HepG2 (cell line): Measurements from ENCODE around the gene NPB. TPM values are rescaled to one million over a fixed set of nuclear protein-coding genes. Genes with fewer than 3 reads are reported as not detected.

Source experiments
- ATAC-seq: fragments of 200-7000 bp; cut with Tn5 transposase; 3 replicates; pipeline ENCODE4 v1.9.1; 2020; ENCODE audit warnings: mild to moderate bottlenecking, moderate library complexity
- BruUV-seq: library from RNA; stranded (reverse); fragments of 400-500 nt; replicated peaks from 2 replicates; lab custom pipeline; 2021; lab: Mats Ljungman, UMichigan
- CTCF ChIA-PET: fragments of 300-600 bp; formaldehyde crosslinking; extraction: SDS; loops from one replicate; lab custom pipeline; 2021; ENCODE audit warnings: low total read pairs, inconsistent platforms, low intra/inter-chr PET ratio; lab: Yijun Ruan, JAX
- POLR2A ChIA-PET: fragments of 350-600 bp; sonication (Branson Sonifier 250); formaldehyde crosslinking; loops from one replicate; lab custom pipeline; 2020; ENCODE audit warnings: antibody characterized with exemption, inconsistent platforms; lab: Yijun Ruan, JAX
- DNase-seq: peaks from one replicate; pipeline ENCODE4 v3.0.0-alpha.2; 2015; ENCODE audit warnings: low spot score
- FAIRE-seq: peaks from 3 replicates; lab custom pipeline; 2011; peaks lifted over from hg19 to GRCh38; lab: Jason Lieb, UNC
- H2AFZ ChIP-seq: one replicate; pipeline ENCODE4 v1.6.1; 2011; ENCODE audit warnings: low read length, inconsistent platforms
- H3K27ac ChIP-seq: fragments of 300-600 bp; 3 replicates; pipeline ENCODE4 v1.8.0; 2011; ENCODE audit warnings: mixed run types, mild to moderate bottlenecking, mixed read lengths, low read length, inconsistent platforms; ENCODE audit not compliant: insufficient read depth; ENCODE audit errors: extremely low read length
- H3K27me3 ChIP-seq, 2 experiments: fragments of 200-600 bp in 1 of 2; 2 replicates in 1 of 2; 3 replicates in 1 of 2; pipeline versions ENCODE4 v1.6.0 to v1.8.0; 2011; ENCODE audit warnings: low read length in 2 of 2, mild to moderate bottlenecking in 2 of 2, moderate library complexity in 2 of 2, inconsistent platforms in 1 of 2; ENCODE audit not compliant: insufficient read depth in 2 of 2, control insufficient read depth in 1 of 2
- H3K36me3 ChIP-seq, 2 experiments: fragments of 200-600 bp in 1 of 2; replicated peaks in 1 of 2; 2 replicates in 1 of 2; 3 replicates in 1 of 2; pipeline versions ENCODE4 v1.5.1 to v1.8.0; 2011; ENCODE audit warnings: low read length in 2 of 2, inconsistent platforms in 1 of 2; ENCODE audit not compliant: insufficient read depth in 2 of 2, control insufficient read depth in 1 of 2
- H3K4me1 ChIP-seq: 2 replicates; pipeline ENCODE4 v1.5.1; 2012; ENCODE audit warnings: low read length, inconsistent platforms; ENCODE audit not compliant: insufficient read depth
- H3K4me2 ChIP-seq: 2 replicates; pipeline ENCODE4 v1.6.0; 2011; ENCODE audit warnings: low read depth, low read length, inconsistent platforms
- H3K4me3 ChIP-seq, 3 experiments: fragments of 200-600 bp in 1 of 3; sonication (generic), shearing (Covaris generic) in 1 of 3; replicated peaks in 1 of 3; 2 replicates each; pipeline ENCODE4 v1.5.1; 2011 to 2016; ENCODE audit warnings: low read length in 3 of 3, inconsistent platforms in 2 of 3, low read depth in 2 of 3, mild to moderate bottlenecking in 2 of 3, control low read depth in 1 of 3, mixed read lengths in 1 of 3; ENCODE audit not compliant: insufficient read depth in 1 of 3
- H3K79me2 ChIP-seq: one replicate; pipeline ENCODE4 v1.6.1; 2011; ENCODE audit warnings: low read length, inconsistent platforms; ENCODE audit not compliant: insufficient read depth
- H3K9ac ChIP-seq: 2 replicates; pipeline ENCODE4 v1.6.0; 2011; ENCODE audit warnings: mild to moderate bottlenecking, low read depth, low read length, inconsistent platforms; ENCODE audit not compliant: insufficient read depth
- H3K9me3 ChIP-seq: 2 replicates; pipeline ENCODE4 v1.5.1; 2012; ENCODE audit warnings: mild to moderate bottlenecking, low read length
- H4K20me1 ChIP-seq: 2 replicates; pipeline ENCODE4 v1.6.0; 2011; ENCODE audit warnings: inconsistent platforms, mild to moderate bottlenecking, low read length, moderate library complexity; ENCODE audit not compliant: insufficient read depth
- AGO2 ChIP-seq: fragments of 200-400 bp; formaldehyde crosslinking; optimal IDR thresholded peaks from 2 replicates; pipeline ENCODE3; 2017; ENCODE audit warnings: mild to moderate bottlenecking, low read depth, low read length, moderate library complexity
- ASH2L ChIP-seq: fragments of 300-600, 200-600 bp; sonication (generic); IDR thresholded peaks from 2 replicates; pipeline ENCODE4 v1.7.0; 2017; ENCODE audit warnings: low read depth, mild to moderate bottlenecking, moderate library complexity, mixed read lengths, low read length; ENCODE audit not compliant: insufficient read length
- DZIP1 ChIP-seq: sonication (generic); formaldehyde crosslinking; IDR thresholded peaks from 2 replicates; pipeline ENCODE4 v1.5.0; 2020; ENCODE audit warnings: mild to moderate bottlenecking, missing genetic modification reagents
- HNRNPUL1 ChIP-seq: fragments of 200-400 bp; formaldehyde crosslinking; IDR thresholded peaks from 2 replicates; pipeline ENCODE4 v1.6.1; 2017; ENCODE audit warnings: low read depth, mild to moderate bottlenecking, low read length, moderate library complexity
- ISL2 ChIP-seq: sonication (generic); formaldehyde crosslinking; IDR thresholded peaks from 2 replicates; pipeline ENCODE4 v1.5.0; 2020; ENCODE audit warnings: missing genetic modification reagents
- MAFF ChIP-seq: IDR thresholded peaks from 2 replicates; pipeline ENCODE4 v1.6.1; 2011; ENCODE audit warnings: low read depth, low read length, improper control_type of control experiment
- MAFG ChIP-seq: sonication (generic); formaldehyde crosslinking; IDR thresholded peaks from 2 replicates; pipeline ENCODE4 v1.5.1; 2020; ENCODE audit warnings: mild to moderate bottlenecking, missing genetic modification reagents
- MAFK ChIP-seq, 2 experiments: IDR thresholded peaks in 1 of 2; conservative IDR thresholded peaks in 1 of 2; 2 replicates each; pipeline ENCODE4 v1.6.1; 2011; ENCODE audit warnings: improper control_type of control experiment in 2 of 2, low read length in 2 of 2
- MEIS2 ChIP-seq: sonication (generic); formaldehyde crosslinking; IDR thresholded peaks from 2 replicates; pipeline ENCODE4 v1.9.0; 2021; ENCODE audit warnings: mild to moderate bottlenecking, missing genetic modification reagents
- NRL ChIP-seq: sonication (generic); formaldehyde crosslinking; IDR thresholded peaks from 2 replicates; pipeline ENCODE4 v1.5.0; 2020; ENCODE audit warnings: missing genetic modification reagents, mild to moderate bottlenecking, moderate library complexity, borderline replicate concordance
- PAF1 ChIP-seq: IDR thresholded peaks from 2 replicates; pipeline ENCODE4 v1.6.1; 2016; ENCODE audit warnings: missing genetic modification reagents, missing compliant biosample characterization
- TBL1XR1 ChIP-seq: fragments of 150-350 bp; IDR thresholded peaks from 2 replicates; pipeline ENCODE4 v1.6.1; 2014; ENCODE audit warnings: borderline replicate concordance, low read length; ENCODE audit not compliant: partially characterized antibody
- ZBTB33 ChIP-seq: sonication (generic); formaldehyde crosslinking; IDR thresholded peaks from 2 replicates; pipeline ENCODE4 v1.4.0; 2020; ENCODE audit warnings: missing genetic modification reagents
- ZFP36L1 ChIP-seq: sonication (generic); formaldehyde crosslinking; IDR thresholded peaks from 2 replicates; pipeline ENCODE4 v1.8.0; 2022; ENCODE audit warnings: mild to moderate bottlenecking, missing genetic modification reagents, moderate library complexity
- ZNF615 ChIP-seq: sonication (generic); formaldehyde crosslinking; IDR thresholded peaks from 2 replicates; pipeline ENCODE4 v1.5.0; 2020; ENCODE audit warnings: mild to moderate bottlenecking, missing genetic modification reagents, borderline replicate concordance
- ZNF768 ChIP-seq: sonication (generic); formaldehyde crosslinking; IDR thresholded peaks from 2 replicates; pipeline ENCODE4 v1.4.0; 2020; ENCODE audit warnings: missing genetic modification reagents
- ZSCAN22 ChIP-seq: sonication (generic); formaldehyde crosslinking; IDR thresholded peaks from 2 replicates; pipeline ENCODE4 v1.4.0; 2020; ENCODE audit warnings: mild to moderate bottlenecking, missing genetic modification reagents
- WGBS: methylation state at CpG from one replicate; pipeline ENCODE4 v1.1.6; 2017; ENCODE audit warnings: low lambda C conversion rate; 5-methylcytosine and 5-hydroxymethylcytosine counted together
- in situ Hi-C: cut with HindIII; loops from 2 replicates; pipeline ENCODE4 v1.10.0; 2017; ENCODE audit warnings: low pct_unique_long_range_greater_than_20kb; ENCODE audit not compliant: extremely low pct_ligation_motif_present
- intact Hi-C: fragments of 100-400 bp; cut with micrococcal nuclease; formaldehyde crosslinking; loops from one replicate; pipeline ENCODE4 v1.10.0; 2022; ENCODE audit not compliant: unreplicated experiment
- polyA plus RNA-seq, 8 experiments: library from polyadenylated mRNA; depleted of rRNA in 3 of 8; stranded (reverse) in 7 of 8; unstranded in 1 of 8; fragments of >200 nt; fragmentation: Illumina TruSeq in 4 of 8; extraction: Trizol in 4 of 8; gene quantifications; 2 replicates each; pipeline versions ENCODE4 v1.2.1 to v1.2.3, GENCODE V29; 2011 to 2016; ENCODE audit warnings: low read depth in 4 of 8, missing spikeins in 1 of 8, mixed read lengths in 1 of 8; ENCODE audit not compliant: insufficient read depth in 1 of 8
- total RNA-seq, 5 experiments: library from RNA; depleted of rRNA; stranded (reverse); fragments of >200 nt; fragmentation: Illumina TruSeq; extraction: Trizol; gene quantifications; 2 replicates each; pipeline ENCODE4 v1.2.3, GENCODE V29; 2016; ENCODE audit warnings: low read depth in 1 of 5

The NPB gene
- total and polyA plus RNA-seq, 2 of the 13 experiments (the other 11 are each of a cell fraction or from before 2014, with no cell fraction given), result 0.11 to 0.93 TPM

DNA sequence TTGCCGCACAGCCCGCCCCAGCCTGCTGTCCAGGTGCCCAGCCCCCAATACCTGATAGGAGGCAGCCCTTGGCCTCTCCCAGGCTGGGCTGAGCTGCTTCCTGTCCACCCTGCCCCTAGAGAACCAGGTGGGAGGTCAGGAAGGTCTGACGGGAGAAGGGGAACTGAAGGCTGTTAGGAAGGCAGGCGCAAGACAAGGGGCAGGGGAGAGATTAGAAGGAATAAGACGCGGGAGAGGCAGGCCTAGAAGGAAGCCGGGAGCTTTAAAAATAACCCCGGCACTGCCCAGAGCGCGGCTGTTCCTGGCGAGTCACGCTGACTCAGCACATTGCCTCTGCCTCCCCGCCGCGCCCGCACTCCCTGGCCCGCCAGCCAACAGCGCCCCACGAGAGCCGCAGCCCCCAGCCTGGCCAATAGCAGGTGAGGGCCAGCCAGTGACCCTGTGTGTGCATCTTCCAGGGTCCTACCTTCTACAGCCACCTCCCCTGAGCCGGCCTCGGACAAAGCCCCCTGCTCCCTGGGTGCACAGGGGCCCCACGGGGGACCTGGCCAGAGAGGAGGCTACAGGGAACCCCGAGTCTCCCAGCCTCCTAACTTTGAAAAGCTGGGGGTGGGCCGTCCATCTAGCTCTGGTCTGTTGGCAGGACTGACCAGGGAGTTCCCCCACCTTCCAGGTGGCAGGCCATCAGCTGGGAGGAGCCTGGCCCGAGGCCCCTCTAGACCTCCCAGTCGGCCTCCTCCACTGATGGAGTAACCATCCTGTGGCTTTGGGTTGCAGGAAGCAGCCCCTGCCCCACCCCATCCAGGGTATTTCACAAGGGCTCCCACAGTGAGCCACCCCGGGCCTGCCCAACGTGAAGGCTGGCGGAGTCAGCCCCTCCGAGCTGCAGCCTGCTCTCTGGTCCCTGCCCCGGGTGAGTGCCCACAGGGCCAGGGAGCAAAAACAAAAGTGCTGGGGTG lies 21.5 kb downstream of the NPB start:
- H3K9ac ChIP-seq, result no peak overlapping the region
- no TSS peak for BruUV-seq
- no peak overlapping the region for H2AFZ ChIP-seq
- H3K79me2 ChIP-seq, result peaks cover 74% of the 10 kb centered on the region
- POLR2A ChIA-PET, result interaction anchor here (0.5 to 6.1 kb wide), 10 partner anchors 9 to 100 kb away, joined by 3 to 71 read pairs (median 3); partner anchors contain the start of genes CENPX, LRRC45, PCYT2 and PYCR1
- H4K20me1 ChIP-seq, result peaks cover 28% of the 10 kb centered on the region
- H3K36me3 ChIP-seq, result peaks cover 21 to 29% of the 10 kb centered on the region in 2 experiments
- DNase-seq, result no peak
- peak overlapping the region; percentile 15; the same call in 1 of the 2 replicates for H3K4me2 ChIP-seq
- CTCF ChIA-PET, result no interaction called here
- 96% methylated on average over 22 of the region's 32 CpGs for WGBS
- intact Hi-C loops, result no loop called here
- in situ Hi-C loops, result no loop called here
- H3K9me3 ChIP-seq, result no peaks in the 10 kb centered on the region
- H3K27me3 ChIP-seq, result no peaks in the 10 kb centered on the region
- FAIRE-seq, result no peak
- peaks cover 42% of the 10 kb centered on the region for H3K4me1 ChIP-seq
- no peak overlapping the region for H3K4me3 ChIP-seq
- peak overlapping the region; percentile 67 for H3K27ac ChIP-seq
- peak; percentile 18; the same call in 1 of the 2 replicates for TF ChIP-seq ZNF768 (CRISPR knock-in tag)
- TF ChIP-seq TBL1XR1, result no peak
- peak; percentile 66; the same call in 1 of the 2 replicates for TF ChIP-seq NRL
- TF ChIP-seq ISL2 (CRISPR knock-in tag), result no peak
- 0 out of 2 replicates have a peak, but pooled peaks have one; percentile 57 for TF ChIP-seq DZIP1 (CRISPR knock-in tag)
- peak; percentile 96 for TF ChIP-seq MAFF
- TF ChIP-seq ZFP36L1 (CRISPR knock-in tag), result no peak
- peak; percentile 78; the same call in 1 of the 2 replicates for TF ChIP-seq MAFG (CRISPR knock-in tag)
- no peak for TF ChIP-seq MEIS2 (CRISPR knock-in tag)
- no peak for TF ChIP-seq ZSCAN22 (CRISPR knock-in tag)
- TF ChIP-seq AGO2, result peak; percentile 73
- TF ChIP-seq ASH2L, result no peak
- TF ChIP-seq HNRNPUL1, result no peak
- TF ChIP-seq ZNF615 (CRISPR knock-in tag), result no peak
- TF ChIP-seq PAF1 (CRISPR knock-in tag), result no peak
- peak; percentile 97 to 99 for TF ChIP-seq MAFK (conservative IDR thresholded peaks at IDR 0.05 in 1 of 2, IDR thresholded peaks at IDR 0.05 in 1 of 2; ENCODE audit: low read length in 2 of 2)
- TF ChIP-seq ZBTB33 (CRISPR knock-in tag), result peak; percentile 51; the same call in 1 of the 2 replicates
- no peak for ATAC-seq
